Gastrocnemius medialis (tissue), 4 donors: Measurements from ENCODE around the gene LIG4. TPM values are rescaled to one million over a fixed set of nuclear protein-coding genes. Genes with fewer than 3 reads are reported as not detected.

Experiments used
- ATAC-seq, 2 donors: fragments of 150-250 bp; one replicate each; pipeline ENCODE4 v1.9.1; 2016
- DNase-seq, 2 donors: peaks; one replicate each; pipeline ENCODE4 v3.0.0-alpha.2; 2019
- H3K27ac ChIP-seq, 4 donors: fragments of 200-600 bp; sonication (generic); 1 replicate in 1 of 4; 2 replicates in 3 of 4; pipeline ENCODE4 v1.5.1; 2016 to 2018; ENCODE audit warnings: mild to moderate bottlenecking in 2 of 4, moderate library complexity in 1 of 4
- H3K27me3 ChIP-seq, 3 donors: fragments of 200-600 bp; sonication (generic) in 2 of 3; 1 replicate in 1 of 3; 2 replicates in 2 of 3; pipeline versions ENCODE4 v1.5.1 to v1.6.0; 2016 to 2019; ENCODE audit warnings: mild to moderate bottlenecking in 1 of 3, moderate library complexity in 1 of 3
- H3K36me3 ChIP-seq, 2 donors: fragments of 200-600 bp; sonication (generic) in 1 of 2; one replicate each; pipeline ENCODE4 v1.5.1; 2017 to 2018
- H3K4me1 ChIP-seq, 2 donors: fragments of 200-600 bp; sonication (generic) in 1 of 2; one replicate each; pipeline ENCODE4 v1.5.1; 2016 to 2017; ENCODE audit warnings: mild to moderate bottlenecking in 2 of 2
- H3K4me3 ChIP-seq, 4 donors: fragments of 200-600 bp; sonication (generic) in 3 of 4; 1 replicate in 1 of 4; 2 replicates in 3 of 4; pipeline ENCODE4 v1.5.1; 2016 to 2019; ENCODE audit warnings: mild to moderate bottlenecking in 2 of 4
- H3K9me3 ChIP-seq, 3 donors: fragments of 200-600 bp; sonication (generic) in 2 of 3; 1 replicate in 1 of 3; 2 replicates in 2 of 3; pipeline ENCODE4 v1.5.1; 2016 to 2019
- CTCF ChIP-seq, 5 experiments: fragments of 450-650 bp in 3 of 5; fragments of 200-600 bp in 2 of 5; sonication (generic) in 2 of 5; IDR thresholded peaks in 4 of 5; conservative IDR thresholded peaks in 1 of 5; 1 replicate in 4 of 5; 2 replicates in 1 of 5; pipeline ENCODE4 v1.5.1; 2016 to 2019; ENCODE audit warnings: antibody characterized with exemption in 5 of 5, mild to moderate bottlenecking in 3 of 5, moderate library complexity in 3 of 5
- POLR2A ChIP-seq, 2 donors: fragments of 450-650 bp; IDR thresholded peaks; one replicate each; pipeline ENCODE4 v1.6.1; 2017; ENCODE audit warnings: antibody characterized with exemption in 2 of 2, mild to moderate bottlenecking in 2 of 2, moderate library complexity in 2 of 2
- in situ Hi-C, 4 donors: fragments of 200-750 bp; cut with MboI; loops; one replicate each; pipeline versions ENCODE4 v1.15.0 to v1.8.0; 2017; ENCODE audit warnings: low sequenced_read_pairs in 4 of 4
- intact Hi-C: fragments of 100-400 bp; cut with DNase I; formaldehyde crosslinking; loops from one replicate; pipeline ENCODE4 v1.15.1; 2023; ENCODE audit warnings: low total_unique reads
- total RNA-seq, 4 donors: library from RNA; depleted of rRNA; stranded (reverse); fragments of >200 nt; gene quantifications; one replicate each; pipeline versions ENCODE4 v1.1.0 to v1.2.3, GENCODE V29; 2016

LIG4 gene
- total RNA-seq, 4 donors from 2014 or later, result 5.6 to 12.4 (median 11.3) TPM

GRCh38 chr13:108178078-108178477 lies 37.3 kb downstream of the LIG4 start:
- Histone ChIP-seq H3K27ac (no peak overlapping the region), H3K36me3 (no peaks in the 10 kb centered on the region)
- in situ Hi-C loops, result no loop called here

GRCh38 chr13:108176685-108177274 lies 38.6 kb downstream of the LIG4 start:
- TF ChIP-seq CTCF (IDR thresholded peaks at IDR 0.05 in 4 of 5, conservative IDR thresholded peaks at IDR 0.05 in 1 of 5) (no peak), POLR2A (IDR thresholded peaks at IDR 0.05) (no peak)
- intact Hi-C loops (no loop called here), in situ Hi-C loops (no loop called here)
- DNase-seq (no peak), ATAC-seq (no peak)
- no peak overlapping the region for H3K4me3 ChIP-seq
- no peak overlapping the region for H3K27ac ChIP-seq
- H3K36me3 ChIP-seq, result no peaks in the 10 kb centered on the region
- no peaks in the 10 kb centered on the region for H3K4me1 ChIP-seq
- H3K9me3 ChIP-seq, result peaks cover 0 to 6% (median 0%) of the 10 kb centered on the region in 3 donors
- no peaks in the 10 kb centered on the region for H3K27me3 ChIP-seq

More at GRCh38 chr13:108178078-108178477, 37.3 kb downstream of the LIG4 start:
- TF ChIP-seq CTCF (IDR thresholded peaks at IDR 0.05 in 4 of 5, conservative IDR thresholded peaks at IDR 0.05 in 1 of 5) (no peak), POLR2A (IDR thresholded peaks at IDR 0.05) (no peak)
- peaks cover 0 to 6% (median 0%) of the 10 kb centered on the region in 3 donors for H3K9me3 ChIP-seq
- ATAC-seq (no peak), DNase-seq (no peak)
- no peaks in the 10 kb centered on the region for H3K27me3 ChIP-seq
- H3K4me1 ChIP-seq, result no peaks in the 10 kb centered on the region
- H3K4me3 ChIP-seq, result no peak overlapping the region
- intact Hi-C loops, result no loop called here

- no peak overlapping the region for H3K4me3 ChIP-seq
- H3K9me3 ChIP-seq, result peaks cover 0 to 5% (median 0%) of the 10 kb centered on the region in 3 donors
- intact Hi-C loops (no loop called here), in situ Hi-C loops (loop anchor here in 1 of 4 donors (25.0 kb wide), 1 partner anchor 957 kb away; no protein-coding TSS in a partner anchor)
- ATAC-seq, result no peak
- no peak overlapping the region for H3K27ac ChIP-seq
- no peaks in the 10 kb centered on the region for H3K36me3 ChIP-seq
- TF ChIP-seq POLR2A (IDR thresholded peaks at IDR 0.05), result no peak
- TF ChIP-seq CTCF (IDR thresholded peaks at IDR 0.05 in 4 of 5, conservative IDR thresholded peaks at IDR 0.05 in 1 of 5), result no peak
- H3K27me3 ChIP-seq, result no peaks in the 10 kb centered on the region
- H3K4me1 ChIP-seq, result no peaks in the 10 kb centered on the region
- no peak for DNase-seq
Observed at GRCh38 chr13:108168929-108169328, 46.4 kb downstream of the LIG4 start.

- no peak overlapping the region for H3K4me3 ChIP-seq
- in situ Hi-C loops (loop anchor here in 1 of 4 donors (25.0 kb wide), 1 partner anchor 954 kb away; no protein-coding TSS in a partner anchor), intact Hi-C loops (no loop called here)
- no peak overlapping the region for H3K27ac ChIP-seq
- no peaks in the 10 kb centered on the region for H3K36me3 ChIP-seq
- TF ChIP-seq POLR2A (IDR thresholded peaks at IDR 0.05) (no peak), CTCF (IDR thresholded peaks at IDR 0.05 in 4 of 5, conservative IDR thresholded peaks at IDR 0.05 in 1 of 5) (no peak)
- no peaks in the 10 kb centered on the region for H3K27me3 ChIP-seq
- no peak for DNase-seq
- H3K4me1 ChIP-seq, result no peaks in the 10 kb centered on the region
- ATAC-seq, result no peak
- no peaks in the 10 kb centered on the region for H3K9me3 ChIP-seq
Observed at GRCh38 chr13:108166078-108166477, 49.3 kb downstream of the LIG4 start.
